Neural progenitor cell (in vitro differentiated cells): ENCODE measurements around the gene NACA2.

Source experiments
- CTCF ChIP-seq: fragments of 200-600 bp; sonication (generic); IDR thresholded peaks from 2 replicates; pipeline ENCODE4 v1.5.1; 2017; ENCODE audit warnings: antibody characterized with exemption, mild to moderate bottlenecking
- EZH2 ChIP-seq: fragments of 200-600 bp; sonication (generic); IDR thresholded peaks from 2 replicates; pipeline ENCODE4 v1.6.1; 2017; ENCODE audit warnings: antibody characterized with exemption, mild to moderate bottlenecking, moderate library complexity
- EZH2phosphoT487 ChIP-seq: fragments of 200-600 bp; sonication (generic); IDR thresholded peaks from 2 replicates; pipeline ENCODE4 v1.6.1; 2017; ENCODE audit warnings: antibody characterized with exemption

DNA sequence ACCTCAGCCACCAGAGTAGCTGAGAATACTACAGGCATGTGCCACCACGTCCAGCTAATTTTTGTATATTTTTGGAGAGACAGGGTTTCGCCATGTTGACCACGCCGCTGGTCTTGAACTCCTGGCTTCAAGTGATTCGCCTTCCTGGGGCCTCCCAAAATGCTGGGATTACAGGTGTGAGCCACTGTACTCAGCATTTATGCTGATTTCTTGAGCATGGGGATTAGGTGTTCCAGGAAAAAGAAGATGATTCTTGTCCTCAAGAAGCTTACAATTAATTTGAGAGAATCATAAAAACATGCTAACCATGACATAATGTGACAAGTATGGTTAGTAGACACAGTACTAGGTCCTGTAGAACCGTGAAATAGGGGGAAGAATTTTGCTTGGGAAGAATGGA, 30.9 kb downstream of the NACA2 start:
- TF ChIP-seq CTCF, result no peak
- no peak for TF ChIP-seq EZH2
- no peak for TF ChIP-seq EZH2phosphoT487
